NCI-H2029 treated with DMSO at 0.1 percent for 48 hours (cell line): ENCODE data around the gene TMEM163.

Experiments
- DNase-seq: peaks from one replicate; lab custom pipeline; 2025; lab: John Stamatoyannopoulos, UW

Gene TMEM163

GRCh38 chr2:134457765-134458472 lies 260.9 kb downstream of the TMEM163 start:
- peak; percentile 33 for DNase-seq

GRCh38 chr2:134457353-134457752 lies 261.4 kb downstream of the TMEM163 start:
- DNase-seq: no peak

- no peak for DNase-seq
These were observed 263.4 kb downstream of the TMEM163 start for GRCh38 chr2:134455426-134455825.

- no peak for DNase-seq
These were observed 263.9 kb downstream of the TMEM163 start for GRCh38 chr2:134454931-134455330.

- no peak for DNase-seq
These were observed 264.4 kb downstream of the TMEM163 start for GRCh38 chr2:134454426-134454825.

GRCh38 chr2:134453973-134454372 lies 264.8 kb downstream of the TMEM163 start:
- DNase-seq: no peak

GRCh38 chr2:134453476-134453875 lies 265.3 kb downstream of the TMEM163 start:
- no peak for DNase-seq

GRCh38 chr2:134452042-134452733 lies 266.6 kb downstream of the TMEM163 start:
- no peak for DNase-seq

GRCh38 chr2:134451347-134451630 lies 267.5 kb downstream of the TMEM163 start:
- no peak for DNase-seq

GRCh38 chr2:134449751-134450513 lies 268.9 kb downstream of the TMEM163 start:
- no peak for DNase-seq

- DNase-seq: no peak
These were observed 269.6 kb downstream of the TMEM163 start for GRCh38 chr2:134449157-134449556.

GRCh38 chr2:134448650-134449049 lies 270.1 kb downstream of the TMEM163 start:
- no peak for DNase-seq

- DNase-seq: no peak
These were observed 271.1 kb downstream of the TMEM163 start for GRCh38 chr2:134447669-134448068.

- no peak for DNase-seq
These were observed 272.3 kb downstream of the TMEM163 start for GRCh38 chr2:134446383-134447017.

GRCh38 chr2:134445985-134446382 lies 272.8 kb downstream of the TMEM163 start:
- DNase-seq: no peak

- no peak for DNase-seq
These were observed 273.7 kb downstream of the TMEM163 start for GRCh38 chr2:134445116-134445515.

- DNase-seq: no peak
These were observed 274.9 kb downstream of the TMEM163 start for GRCh38 chr2:134443814-134444480.

GRCh38 chr2:134441153-134441863 lies 277.5 kb downstream of the TMEM163 start:
- peak; percentile 8 for DNase-seq

GRCh38 chr2:134440336-134440909 lies 278.4 kb downstream of the TMEM163 start:
- no peak for DNase-seq

GRCh38 chr2:134438371-134438770 lies 280.4 kb downstream of the TMEM163 start:
- no peak for DNase-seq

GRCh38 chr2:134436706-134437105 lies 282.1 kb downstream of the TMEM163 start:
- DNase-seq: no peak
